ENCODE measurements around the gene RACK1. TPM values are rescaled to one million over a fixed set of nuclear protein-coding genes. Genes with fewer than 3 reads are reported as not detected.
"Not testable (repeated sequence)": the region's sequence is repeated elsewhere in the genome, so short reads cannot be mapped to it uniquely, and the experiment has no call there.

The RACK1 gene
- total and polyA plus RNA-seq, 8 donors = 814 to 3,034 (median 2,078) TPM

GRCh38 chr5:181283347-181283746 lies 39.6 kb upstream of the RACK1 start:
- H3K27ac ChIP-seq = no peak overlapping the region
- H3K36me3 ChIP-seq = no peaks in the 10 kb centered on the region
- WGBS, 5 donors = 83 to 90% (median 86%) methylated on average over 13 of the region's 13 CpGs
- no peak overlapping the region for H3K4me3 ChIP-seq
- no peak for DNase-seq
- no peaks in the 10 kb centered on the region for H3K27me3 ChIP-seq
- no peaks in the 10 kb centered on the region for H3K4me1 ChIP-seq
- H3K9me3 ChIP-seq = no peaks in the 10 kb centered on the region
- intact Hi-C loops (cut with DNase I; ENCODE audit: low total_unique reads) = no loop called here
- TF ChIP-seq CTCF (IDR thresholded peaks at IDR 0.05) = no peak
- no peak for TF ChIP-seq EP300 (IDR thresholded peaks at IDR 0.05)
- TF ChIP-seq POLR2A (IDR thresholded peaks at IDR 0.05) = no peak
- no peak for TF ChIP-seq POLR2AphosphoS5 (IDR thresholded peaks at IDR 0.05)

- no peaks in the 10 kb centered on the region for H3K9me3 ChIP-seq
- no peak overlapping the region for H3K27ac ChIP-seq
- intact Hi-C loops (cut with DNase I; ENCODE audit: low total_unique reads) = no loop called here
- H3K4me3 ChIP-seq = no peak overlapping the region
- WGBS, 5 donors = 80 to 95% (median 84%) methylated on average over 5 to 7 of the region's 7 CpGs
- no peaks in the 10 kb centered on the region for H3K27me3 ChIP-seq
- H3K36me3 ChIP-seq = no peaks in the 10 kb centered on the region
- no peaks in the 10 kb centered on the region for H3K4me1 ChIP-seq
- no peak for TF ChIP-seq POLR2AphosphoS5 (IDR thresholded peaks at IDR 0.05)
- no peak for TF ChIP-seq EP300 (IDR thresholded peaks at IDR 0.05)
- no peak for TF ChIP-seq CTCF (IDR thresholded peaks at IDR 0.05)
- TF ChIP-seq POLR2A (IDR thresholded peaks at IDR 0.05) = no peak
- DNase-seq = no peak
These were observed 39.2 kb upstream of the RACK1 start for GRCh38 chr5:181282874-181283273.

DNA sequence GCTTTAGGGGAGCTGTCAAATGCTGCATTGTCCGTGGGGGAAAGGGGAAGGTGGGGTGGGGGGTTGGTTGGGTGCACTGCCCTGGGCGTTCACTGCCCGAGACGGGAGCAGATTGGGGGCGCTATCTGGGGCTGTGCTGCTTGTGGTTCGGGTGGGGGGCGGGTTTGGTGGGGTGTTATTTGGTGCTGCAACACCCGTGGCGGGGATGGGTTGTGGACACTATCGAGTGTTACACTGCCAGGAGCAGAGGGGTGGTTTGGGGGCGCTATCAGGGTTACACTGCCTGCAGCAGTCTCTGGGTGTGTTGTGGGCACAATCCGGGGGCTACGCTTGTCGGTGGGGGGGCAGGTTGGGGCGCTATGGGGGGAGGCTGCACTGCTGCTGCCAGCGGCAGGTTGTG lies 38.7 kb upstream of the RACK1 start:
- intact Hi-C loops (cut with DNase I; ENCODE audit: low total_unique reads); H3K4me3 ChIP-seq; H3K36me3 ChIP-seq; DNase-seq; H3K9me3 ChIP-seq; H3K27me3 ChIP-seq; H3K4me1 ChIP-seq; H3K27ac ChIP-seq: not testable (repeated sequence)
- 81 to 88% (median 85%) methylated on average over 8 to 16 of the region's 16 CpGs for WGBS, 5 donors

DNA sequence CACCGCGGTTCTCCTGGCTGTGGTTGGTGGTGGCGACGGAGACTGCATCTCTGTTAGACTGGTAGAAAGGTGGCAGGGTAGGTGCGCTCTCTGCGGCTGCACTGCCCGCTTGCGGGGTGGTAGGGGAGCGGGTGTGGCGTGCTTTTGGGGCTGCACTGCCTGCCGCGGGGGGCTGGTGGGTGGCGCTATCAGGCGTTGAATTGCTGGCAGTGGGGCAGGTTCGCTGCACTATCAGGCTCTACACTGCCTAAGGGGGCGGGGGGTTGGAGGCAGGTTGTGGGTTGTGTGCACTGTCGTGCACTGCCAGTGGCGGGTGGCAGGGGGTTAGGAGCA lies 38.2 kb upstream of the RACK1 start:
- intact Hi-C loops (cut with DNase I; ENCODE audit: low total_unique reads) = no loop called here
- Histone ChIP-seq H3K36me3 (no peaks in the 10 kb centered on the region), H3K4me3 (no peak overlapping the region), H3K4me1 (no peaks in the 10 kb centered on the region), H3K27me3 (no peaks in the 10 kb centered on the region), H3K27ac (no peak overlapping the region), H3K9me3 (no peaks in the 10 kb centered on the region)
- no peak for TF ChIP-seq CTCF (IDR thresholded peaks at IDR 0.05)
- no peak for TF ChIP-seq POLR2A (IDR thresholded peaks at IDR 0.05)
- TF ChIP-seq POLR2AphosphoS5 (IDR thresholded peaks at IDR 0.05) = no peak
- no peak for TF ChIP-seq EP300 (IDR thresholded peaks at IDR 0.05)
- 88 to 96% (median 90%) methylated on average over 17 to 18 of the region's 18 CpGs for WGBS, 5 donors
- DNase-seq = no peak

DNA sequence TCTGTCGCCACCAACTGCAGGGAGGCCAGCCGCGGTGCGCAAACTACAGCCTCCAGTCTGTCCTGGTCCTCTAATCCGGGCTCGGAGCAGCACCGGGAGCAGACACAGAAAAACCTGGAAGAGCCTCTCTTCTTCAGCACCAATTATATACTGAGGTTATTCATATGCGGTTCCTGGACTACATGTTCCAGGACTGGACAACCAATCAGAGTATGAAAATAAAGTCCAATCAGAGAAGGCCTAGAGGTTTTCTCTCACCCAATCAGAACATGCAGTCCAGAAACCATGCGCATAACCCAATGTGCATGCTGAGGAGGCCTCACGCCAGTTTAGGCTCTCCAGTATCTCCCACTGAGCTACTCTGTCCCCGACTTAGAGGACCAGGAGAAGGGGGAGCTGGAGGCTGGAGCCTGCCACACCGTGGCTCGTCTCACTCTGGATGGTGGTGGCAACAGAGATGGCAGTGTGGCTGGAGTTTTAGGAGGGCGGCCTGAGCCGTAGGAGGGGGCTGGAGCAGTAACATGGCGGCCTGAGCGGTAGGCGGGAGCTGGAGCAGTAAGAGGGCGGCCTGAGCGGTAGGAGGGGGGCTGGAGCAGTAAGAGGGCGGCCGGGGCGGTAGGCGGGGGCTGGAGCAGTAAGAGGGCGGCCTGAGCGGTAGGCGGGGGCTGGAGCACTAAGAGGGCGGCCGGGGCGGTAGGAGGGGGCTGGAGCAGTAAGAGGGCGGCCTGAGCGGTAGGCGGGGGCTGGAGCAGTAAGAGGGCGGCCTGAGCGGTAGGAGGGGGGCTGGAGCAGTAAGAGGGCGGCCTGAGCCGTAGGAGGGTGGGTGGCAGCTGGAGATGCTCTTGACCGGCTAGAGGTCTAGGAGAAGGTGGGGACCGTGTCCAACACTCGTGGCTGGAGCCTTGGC lies 37.6 kb upstream of the RACK1 start:
- H3K27me3 ChIP-seq = no peaks in the 10 kb centered on the region
- intact Hi-C loops (cut with DNase I; ENCODE audit: low total_unique reads) = no loop called here
- 86 to 93% (median 89%) methylated on average over 37 to 40 of the region's 40 CpGs for whole genome bisulfite sequencing, 5 donors
- no peaks in the 10 kb centered on the region for H3K9me3 ChIP-seq
- H3K27ac ChIP-seq = no peak overlapping the region
- H3K4me1 ChIP-seq = no peaks in the 10 kb centered on the region
- no peak for DNase-seq
- TF ChIP-seq POLR2A (IDR thresholded peaks at IDR 0.05) (no peak), EP300 (IDR thresholded peaks at IDR 0.05) (no peak), CTCF (IDR thresholded peaks at IDR 0.05) (no peak), POLR2AphosphoS5 (IDR thresholded peaks at IDR 0.05) (no peak)
- H3K4me3 ChIP-seq = no peak overlapping the region
- no peaks in the 10 kb centered on the region for H3K36me3 ChIP-seq
